Subcutaneous abdominal adipose tissue (tissue), 5 donors: ENCODE data around the gene CD300LG.
A peak's percentile ranks its signal among the peaks of the same experiment; 100 is the strongest.

ENCODE experiments used
- H3K27ac ChIP-seq: one replicate; pipeline ENCODE4 v1.7.0; 2013; ENCODE audit warnings: low read depth, mild to moderate bottlenecking, inconsistent platforms, low read length, moderate library complexity
- H3K27me3 ChIP-seq, 5 donors: one replicate each; pipeline ENCODE4 v1.7.0; 2013; ENCODE audit warnings: low read length in 5 of 5, inconsistent platforms in 1 of 5; ENCODE audit not compliant: control insufficient read depth in 5 of 5, insufficient read depth in 4 of 5
- H3K36me3 ChIP-seq, 5 donors: one replicate each; pipeline ENCODE4 v1.7.0; 2013; ENCODE audit warnings: low read length in 5 of 5; ENCODE audit not compliant: control insufficient read depth in 5 of 5, insufficient read depth in 5 of 5
- H3K4me1 ChIP-seq, 5 donors: one replicate each; pipeline ENCODE4 v1.7.0; 2013; ENCODE audit warnings: low read length in 5 of 5, mild to moderate bottlenecking in 3 of 5, moderate library complexity in 1 of 5; ENCODE audit not compliant: control insufficient read depth in 5 of 5, insufficient read depth in 5 of 5
- H3K4me3 ChIP-seq, 5 donors: one replicate each; pipeline ENCODE4 v1.7.0; 2013; ENCODE audit warnings: low read length in 5 of 5, low read depth in 1 of 5
- H3K9ac ChIP-seq, 5 donors: one replicate each; pipeline ENCODE4 v1.7.0; 2013; ENCODE audit warnings: low read length in 5 of 5, mild to moderate bottlenecking in 4 of 5, moderate library complexity in 3 of 5
- H3K9me3 ChIP-seq, 5 donors: one replicate each; pipeline ENCODE4 v1.7.0; 2013; ENCODE audit warnings: low read length in 5 of 5; ENCODE audit not compliant: control insufficient read depth in 5 of 5
- donor health status: healthy.
- donor health status: healthy.
- donor health status: healthy.
- donor health status: healthy.
- donor health status: healthy.

CD300LG gene

DNA sequence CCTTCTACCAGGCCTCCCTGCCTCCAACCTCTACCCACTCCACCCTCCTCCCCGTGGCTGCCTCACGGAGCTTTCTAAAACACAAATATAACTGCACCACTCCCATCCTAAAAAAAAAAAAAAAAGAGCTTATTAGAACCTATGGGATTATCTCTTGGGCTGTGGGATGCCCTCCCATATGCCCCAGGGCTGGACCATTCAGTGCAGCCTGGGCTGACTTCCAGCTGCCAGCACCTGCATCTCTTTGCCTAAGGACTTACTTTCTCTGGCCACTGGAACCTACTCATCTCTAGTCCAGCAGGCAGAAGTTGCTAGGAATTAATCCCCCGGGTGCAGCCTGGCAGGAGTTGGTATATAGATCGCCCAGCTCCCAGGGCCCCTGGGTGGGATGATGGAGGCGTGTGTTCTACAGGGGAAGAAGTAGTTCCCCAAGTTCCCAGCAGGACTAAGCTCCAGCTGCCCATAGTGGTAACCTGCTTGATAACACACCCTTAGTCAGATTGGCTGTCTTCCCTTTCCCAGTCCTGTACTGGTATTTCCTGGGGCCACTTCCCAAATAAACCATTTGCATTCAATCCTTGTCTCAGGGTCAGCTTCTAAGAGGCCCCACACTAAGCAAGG lies 24.3 kb upstream of the CD300LG start:
- H3K36me3 ChIP-seq: peaks cover 0 to 38% (median 32%) of the 10 kb centered on the region in 5 donors
- H3K9ac ChIP-seq: no peak overlapping the region
- H3K27me3 ChIP-seq: no peaks in the 10 kb centered on the region
- peaks cover 0 to 12% (median 0%) of the 10 kb centered on the region in 5 donors for H3K4me1 ChIP-seq
- H3K4me3 ChIP-seq: no peak overlapping the region
- no peaks in the 10 kb centered on the region for H3K9me3 ChIP-seq
- H3K27ac ChIP-seq: no peak overlapping the region

DNA sequence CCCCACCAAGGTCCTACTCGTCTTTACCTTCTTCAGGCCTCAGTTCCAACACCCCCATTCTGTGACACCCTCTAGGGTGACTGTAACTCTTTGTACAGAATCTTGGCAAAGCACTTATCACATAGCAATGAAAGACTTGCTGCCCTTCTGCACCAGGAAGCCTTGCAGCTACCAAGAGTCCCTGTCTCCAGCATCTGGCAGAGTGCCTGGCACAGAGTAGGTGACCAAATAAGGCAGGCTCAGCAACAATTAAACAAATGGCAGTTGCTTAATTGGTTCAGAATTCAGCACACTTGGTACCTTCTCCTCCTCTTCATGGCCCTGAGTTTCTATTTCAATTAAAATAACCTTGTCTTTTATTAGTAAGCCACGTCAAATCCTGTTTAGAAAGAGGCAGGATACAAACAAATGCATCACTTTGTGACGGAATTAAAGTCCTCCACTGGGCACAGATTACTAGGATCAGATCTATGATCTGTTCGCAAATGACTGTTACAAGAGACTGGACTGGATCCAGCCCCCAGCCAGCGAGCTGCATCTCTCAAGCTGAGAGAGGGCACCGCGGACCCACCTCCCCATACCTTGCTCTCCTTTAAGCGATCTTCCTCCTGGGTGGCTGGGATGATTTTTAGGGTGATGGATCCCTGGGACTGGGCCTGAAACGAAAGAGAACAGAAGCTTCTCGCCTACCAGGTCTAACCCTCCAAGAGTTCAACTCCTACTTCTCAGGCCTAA lies 23.5 kb upstream of the CD300LG start:
- Histone ChIP-seq H3K9me3 (no peaks in the 10 kb centered on the region), H3K27ac (no peak overlapping the region), H3K27me3 (no peaks in the 10 kb centered on the region)

DNA sequence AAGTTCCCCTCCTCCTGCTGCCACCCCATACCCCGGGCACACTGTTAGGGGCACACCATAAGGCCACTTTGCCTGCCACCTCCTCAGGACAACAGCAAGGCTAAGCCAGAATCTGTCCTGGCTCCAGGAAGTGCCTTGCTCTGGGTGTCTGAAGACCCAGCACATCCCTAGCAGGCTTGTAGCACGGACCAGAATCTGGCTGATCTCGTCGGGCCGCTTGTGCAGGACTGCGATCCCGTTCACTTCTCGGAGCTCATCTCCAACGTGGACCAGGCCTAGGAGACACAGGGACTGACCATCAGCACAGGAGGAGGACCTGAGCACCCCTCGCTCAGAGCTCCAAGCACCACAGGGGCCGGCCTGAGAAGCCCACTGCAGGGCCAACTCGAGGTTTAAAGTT lies 21.4 kb upstream of the CD300LG start:
- no peak overlapping the region for H3K9ac ChIP-seq
- no peaks in the 10 kb centered on the region for H3K9me3 ChIP-seq
- no peak overlapping the region for H3K4me3 ChIP-seq
- no peaks in the 10 kb centered on the region for H3K27me3 ChIP-seq
- no peak overlapping the region for H3K27ac ChIP-seq
- peaks cover 0 to 12% (median 0%) of the 10 kb centered on the region in 5 donors for H3K4me1 ChIP-seq
- H3K36me3 ChIP-seq: peaks cover 0 to 59% (median 39%) of the 10 kb centered on the region in 5 donors

More for the DNA sequence above, 23.5 kb upstream of the CD300LG start:
- Histone ChIP-seq H3K36me3 (peaks cover 0 to 46% (median 34%) of the 10 kb centered on the region in 5 donors), H3K4me1 (peaks cover 0 to 12% (median 0%) of the 10 kb centered on the region in 5 donors), H3K9ac (no peak overlapping the region), H3K4me3 (no peak overlapping the region)

DNA sequence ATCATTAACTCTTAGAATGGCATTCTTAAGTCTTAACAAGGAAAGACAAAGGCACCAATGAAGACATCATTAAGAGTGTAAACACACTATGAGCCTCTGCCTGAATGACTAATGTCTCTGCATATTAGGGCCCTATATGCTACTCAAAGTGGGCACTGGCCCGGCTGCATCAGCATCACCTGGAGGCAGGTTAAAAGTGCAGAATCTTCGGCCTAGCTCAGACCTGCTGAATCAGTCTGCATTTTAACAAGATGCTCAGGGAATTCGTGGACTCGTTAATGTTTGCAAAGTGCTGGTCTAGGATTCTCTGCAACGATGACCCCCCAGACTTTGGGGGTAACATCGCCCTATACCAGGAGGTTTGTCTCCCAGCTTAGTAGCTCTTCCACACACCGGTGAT lies 20.8 kb upstream of the CD300LG start:
- Histone ChIP-seq H3K36me3 (peaks cover 0 to 57% (median 42%) of the 10 kb centered on the region in 5 donors), H3K9me3 (no peaks in the 10 kb centered on the region), H3K9ac (no peak overlapping the region), H3K27ac (no peak overlapping the region), H3K4me1 (peaks cover 0 to 12% (median 0%) of the 10 kb centered on the region in 5 donors), H3K4me3 (no peak overlapping the region), H3K27me3 (no peaks in the 10 kb centered on the region)

DNA sequence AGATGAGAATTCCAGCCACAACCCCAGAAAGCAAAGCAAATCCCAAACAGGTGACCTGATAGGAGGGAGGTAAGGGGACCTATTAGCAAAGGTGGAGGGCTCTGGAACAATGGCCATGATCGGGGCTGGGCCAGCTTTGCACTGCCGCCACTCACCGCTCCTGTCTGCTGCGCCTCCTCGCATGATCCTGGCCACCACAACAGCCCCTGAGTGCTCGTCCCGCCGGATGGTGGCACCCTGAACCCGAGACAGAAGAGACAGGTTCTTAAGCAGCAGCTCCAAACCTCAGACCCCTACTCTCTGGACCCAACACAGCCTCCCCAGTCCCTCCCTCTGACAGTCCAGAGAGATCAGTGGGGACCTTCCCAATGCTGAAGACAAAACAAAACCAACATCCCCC lies 19.4 kb upstream of the CD300LG start:
- Histone ChIP-seq H3K27me3 (no peaks in the 10 kb centered on the region), H3K27ac (no peak overlapping the region), H3K9me3 (no peaks in the 10 kb centered on the region), H3K36me3 (peaks cover 0 to 58% (median 40%) of the 10 kb centered on the region in 5 donors), H3K9ac (no peak overlapping the region), H3K4me3 (no peak overlapping the region), H3K4me1 (peaks cover 0 to 21% (median 6%) of the 10 kb centered on the region in 5 donors)

DNA sequence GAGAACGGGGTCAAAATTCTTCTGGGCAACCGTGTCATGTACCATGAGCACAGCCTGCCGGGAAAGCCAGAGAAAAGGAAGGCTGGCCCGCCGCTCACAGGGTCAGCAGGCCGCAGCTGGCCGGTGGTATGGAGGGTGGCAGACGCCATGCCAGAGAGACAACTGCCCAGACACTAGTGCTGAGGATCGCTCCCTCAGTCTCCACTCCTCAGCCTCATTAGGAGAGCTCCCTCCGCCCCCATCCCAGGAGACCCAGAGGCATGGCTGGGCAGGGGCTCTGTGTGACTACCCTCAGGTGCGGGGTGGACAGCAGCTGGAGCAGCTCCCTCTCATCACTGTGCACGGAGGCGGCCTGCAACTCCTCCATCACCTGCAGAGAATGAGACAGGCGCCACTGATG lies 17.2 kb upstream of the CD300LG start:
- no peaks in the 10 kb centered on the region for H3K27me3 ChIP-seq
- H3K36me3 ChIP-seq: peaks cover 0 to 50% (median 36%) of the 10 kb centered on the region in 5 donors
- H3K9ac ChIP-seq: no peak overlapping the region
- H3K4me1 ChIP-seq: peaks cover 3 to 19% (median 18%) of the 10 kb centered on the region in 5 donors
- H3K9me3 ChIP-seq: peaks cover 0 to 3% (median 0%) of the 10 kb centered on the region in 5 donors
- no peak overlapping the region for H3K27ac ChIP-seq
- no peak overlapping the region for H3K4me3 ChIP-seq

DNA sequence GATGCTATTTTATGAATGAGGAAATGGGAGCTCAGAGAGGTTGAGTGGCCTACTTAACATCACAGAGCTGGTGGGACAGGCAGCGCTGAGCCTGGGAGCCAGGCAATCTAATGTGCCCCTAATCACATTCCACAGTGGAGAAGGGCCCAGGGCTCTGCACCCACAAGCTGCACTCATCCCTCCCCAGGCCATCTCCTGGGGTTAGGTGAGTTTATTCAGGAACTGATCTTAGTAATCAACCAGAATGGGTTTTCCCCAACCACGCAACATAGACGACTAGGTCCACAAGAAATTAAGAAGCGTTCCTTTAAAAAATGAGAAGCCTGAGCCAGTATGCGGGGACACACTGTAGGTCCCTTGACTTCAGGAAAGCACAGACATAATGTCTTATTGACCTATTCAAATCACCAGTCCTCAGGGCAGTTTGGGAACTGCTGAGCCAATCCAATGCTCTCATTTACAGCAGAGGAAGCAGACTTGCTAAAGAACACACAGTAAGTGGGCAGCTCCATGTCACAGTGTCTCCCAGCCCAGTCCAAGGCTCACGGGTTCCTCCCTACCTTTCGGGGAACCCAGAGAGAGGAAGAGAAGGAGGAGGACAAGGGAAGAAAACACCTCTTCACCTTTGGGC lies 16.4 kb upstream of the CD300LG start:
- Histone ChIP-seq H3K4me1 (peaks cover 3 to 19% (median 18%) of the 10 kb centered on the region in 5 donors), H3K27ac (no peak overlapping the region)

DNA sequence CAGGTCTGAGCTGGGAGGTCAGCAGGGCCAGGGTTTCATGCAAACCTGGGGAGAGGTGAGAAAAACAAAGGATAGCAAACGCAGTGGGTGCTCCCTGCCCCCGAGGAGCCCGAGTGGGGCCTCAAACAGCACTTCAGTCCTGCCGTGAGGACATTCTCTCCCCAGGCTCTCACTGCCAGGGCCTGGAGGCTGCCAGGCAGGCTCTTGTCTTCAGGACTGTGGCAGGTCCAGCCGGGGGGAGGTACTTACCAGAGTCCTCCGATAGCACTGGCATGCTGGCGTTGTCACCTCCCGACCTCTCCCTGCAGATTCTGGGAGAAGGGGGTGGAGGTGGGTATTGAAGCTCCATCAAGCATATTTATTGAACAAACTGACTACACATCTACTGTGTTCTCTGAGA lies 15.3 kb upstream of the CD300LG start:
- Histone ChIP-seq H3K4me3 (no peak overlapping the region), H3K4me1 (peaks cover 3 to 19% (median 18%) of the 10 kb centered on the region in 5 donors), H3K9ac (no peak overlapping the region), H3K9me3 (peaks cover 0 to 3% (median 0%) of the 10 kb centered on the region in 5 donors), H3K36me3 (peaks cover 0 to 35% (median 24%) of the 10 kb centered on the region in 5 donors), H3K27me3 (no peaks in the 10 kb centered on the region), H3K27ac (no peak overlapping the region)

More for the DNA sequence above, 16.4 kb upstream of the CD300LG start:
- H3K4me3 ChIP-seq: no peak overlapping the region
- H3K9ac ChIP-seq: no peak overlapping the region
- peaks cover 0 to 44% (median 29%) of the 10 kb centered on the region in 5 donors for H3K36me3 ChIP-seq
- no peaks in the 10 kb centered on the region for H3K27me3 ChIP-seq
- H3K9me3 ChIP-seq: peaks cover 0 to 3% (median 0%) of the 10 kb centered on the region in 5 donors

DNA sequence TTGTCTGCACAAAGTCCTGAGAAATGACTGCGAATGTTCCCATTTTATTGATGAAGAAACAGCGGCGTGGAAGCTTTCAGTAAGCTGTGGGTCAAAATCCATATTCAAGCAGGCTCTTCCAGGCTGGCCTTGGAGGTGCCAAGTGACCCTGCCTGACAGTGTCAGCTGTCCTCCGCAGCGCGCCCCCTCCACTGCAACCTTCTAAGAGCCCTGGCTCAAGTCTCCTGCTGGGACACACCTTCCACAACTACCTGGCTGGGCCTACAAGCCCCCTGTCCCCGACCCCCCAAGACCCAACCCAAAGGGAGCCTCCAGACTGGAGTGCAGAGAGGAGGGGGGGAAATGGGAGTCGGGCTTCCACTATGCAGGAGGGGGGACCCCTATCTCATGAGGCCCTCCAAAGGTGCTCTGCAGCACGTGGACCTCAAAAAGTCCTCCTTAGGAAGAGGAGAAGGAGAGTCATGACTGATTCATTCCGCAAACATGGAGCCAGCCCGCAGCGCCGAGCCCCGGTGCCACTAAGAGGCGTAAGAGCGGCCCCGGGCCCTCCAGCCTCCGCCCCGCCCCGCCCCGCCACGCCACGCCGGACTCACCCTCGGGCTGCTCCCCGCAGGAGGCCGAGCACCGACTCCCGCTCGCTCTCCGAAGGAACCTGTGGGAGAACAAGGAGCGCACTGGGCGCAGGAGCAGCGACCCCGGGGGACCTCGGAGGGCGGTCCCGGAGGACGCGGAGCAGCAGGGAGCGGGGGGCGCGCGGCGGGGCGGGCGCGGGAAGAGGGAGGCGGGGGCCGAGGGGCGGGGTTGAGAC lies 14.6 kb upstream of the CD300LG start:
- Histone ChIP-seq H3K9me3 (peaks cover 0 to 3% (median 0%) of the 10 kb centered on the region in 5 donors), H3K36me3 (peaks cover 0 to 35% (median 24%) of the 10 kb centered on the region in 5 donors), H3K4me3 (peak overlapping the region; percentile 36 to 76 (median 70)), H3K4me1 (peaks cover 3 to 19% (median 18%) of the 10 kb centered on the region in 5 donors), H3K27me3 (no peaks in the 10 kb centered on the region), H3K27ac (peak overlapping the region; percentile 54), H3K9ac (peak overlapping the region in 3 of 5 donors; percentile 6 to 69 (median 37))
